ENCODE results near the gene RAG1.

RAG1 gene

GRCh38 chr11:36578458-36578857, 10.7 kb downstream of the RAG1 start:
- CTCF ChIA-PET = no interaction called here
- no peak for DNase-seq (ENCODE audit: extremely low spot score)
- TF ChIP-seq HDGF (IDR thresholded peaks at IDR 0.05; ENCODE audit: borderline replicate concordance) (no peak), LEF1 (IDR thresholded peaks at IDR 0.05; ENCODE audit: borderline replicate concordance) (no peak), BHLHE40 (IDR thresholded peaks at IDR 0.05; ENCODE audit: borderline replicate concordance) (no peak), ELF4 (IDR thresholded peaks at IDR 0.05) (no peak), SUZ12 (IDR thresholded peaks at IDR 0.05) (no peak), ZNF384 (IDR thresholded peaks at IDR 0.05) (no peak), FOXA1 (IDR thresholded peaks at IDR 0.05) (no peak), NFRKB (IDR thresholded peaks at IDR 0.05) (no peak), L3MBTL2 (conservative IDR thresholded peaks at IDR 0.05) (no peak), CTBP1 (IDR thresholded peaks at IDR 0.05; ENCODE audit: borderline replicate concordance) (no peak), PKNOX1 (IDR thresholded peaks at IDR 0.05) (no peak)

GRCh38 chr11:36581536-36581935, 13.7 kb downstream of the RAG1 start:
- CTCF ChIA-PET = interaction anchor here (0.8 kb wide), 1 partner anchor 17 kb away, joined by 3 read pairs; no protein-coding TSS in a partner anchor
- TF ChIP-seq ELF4 (IDR thresholded peaks at IDR 0.05) (no peak), ZNF384 (IDR thresholded peaks at IDR 0.05) (no peak), HDGF (IDR thresholded peaks at IDR 0.05; ENCODE audit: borderline replicate concordance) (no peak), SUZ12 (IDR thresholded peaks at IDR 0.05) (no peak), CTBP1 (IDR thresholded peaks at IDR 0.05; ENCODE audit: borderline replicate concordance) (no peak), TARDBP (IDR thresholded peaks at IDR 0.05) (no peak), FOXA1 (IDR thresholded peaks at IDR 0.05) (no peak), LEF1 (IDR thresholded peaks at IDR 0.05; ENCODE audit: borderline replicate concordance) (no peak), BHLHE40 (IDR thresholded peaks at IDR 0.05; ENCODE audit: borderline replicate concordance) (no peak), ARNT (IDR thresholded peaks at IDR 0.05) (no peak), SP1 (IDR thresholded peaks at IDR 0.05) (no peak), FOXK2 (IDR thresholded peaks at IDR 0.05) (no peak), FOXM1 (IDR thresholded peaks at IDR 0.05; ENCODE audit: borderline replicate concordance) (no peak)
- POLR2A ChIA-PET = no interaction called here
- no peak for DNase-seq (ENCODE audit: extremely low spot score)

More at GRCh38 chr11:36578458-36578857, 10.7 kb downstream of the RAG1 start:
- POLR2A ChIA-PET = no interaction called here

- ChIA-PET POLR2A (no interaction called here), CTCF (no interaction called here)
- TF ChIP-seq ARNT (IDR thresholded peaks at IDR 0.05) (no peak), CTBP1 (IDR thresholded peaks at IDR 0.05; ENCODE audit: borderline replicate concordance) (no peak), LEF1 (IDR thresholded peaks at IDR 0.05; ENCODE audit: borderline replicate concordance) (no peak), PKNOX1 (IDR thresholded peaks at IDR 0.05) (no peak), FOXK2 (IDR thresholded peaks at IDR 0.05) (no peak), ZNF384 (IDR thresholded peaks at IDR 0.05) (no peak), ELF4 (IDR thresholded peaks at IDR 0.05) (no peak), BHLHE40 (IDR thresholded peaks at IDR 0.05; ENCODE audit: borderline replicate concordance) (no peak), TARDBP (IDR thresholded peaks at IDR 0.05) (no peak), FOXM1 (IDR thresholded peaks at IDR 0.05; ENCODE audit: borderline replicate concordance) (no peak), FOXA1 (IDR thresholded peaks at IDR 0.05) (no peak), SUZ12 (IDR thresholded peaks at IDR 0.05) (no peak), SP1 (IDR thresholded peaks at IDR 0.05) (no peak), HDGF (IDR thresholded peaks at IDR 0.05; ENCODE audit: borderline replicate concordance) (no peak), L3MBTL2 (conservative IDR thresholded peaks at IDR 0.05) (no peak), NFRKB (IDR thresholded peaks at IDR 0.05) (no peak)
- no peak for DNase-seq (ENCODE audit: extremely low spot score)
Measured at GRCh38 chr11:36583667-36584066, 15.9 kb downstream of the RAG1 start.

GRCh38 chr11:36586543-36586942, 18.7 kb downstream of the RAG1 start:
- POLR2A ChIA-PET = no interaction called here
- TF ChIP-seq BHLHE40 (IDR thresholded peaks at IDR 0.05; ENCODE audit: borderline replicate concordance) = no peak
- TF ChIP-seq FOXK2 (IDR thresholded peaks at IDR 0.05) = no peak
- no peak for TF ChIP-seq L3MBTL2 (conservative IDR thresholded peaks at IDR 0.05)
- no peak for TF ChIP-seq CTBP1 (IDR thresholded peaks at IDR 0.05; ENCODE audit: borderline replicate concordance)
- no peak for TF ChIP-seq SP1 (IDR thresholded peaks at IDR 0.05)
- no peak for TF ChIP-seq NFRKB (IDR thresholded peaks at IDR 0.05)
- TF ChIP-seq ARNT (IDR thresholded peaks at IDR 0.05) = no peak
- no peak for TF ChIP-seq FOXM1 (IDR thresholded peaks at IDR 0.05; ENCODE audit: borderline replicate concordance)
- no peak for TF ChIP-seq SUZ12 (IDR thresholded peaks at IDR 0.05)
- TF ChIP-seq HDGF (IDR thresholded peaks at IDR 0.05; ENCODE audit: borderline replicate concordance) = no peak
- no peak for TF ChIP-seq FOXA1 (IDR thresholded peaks at IDR 0.05)
- no peak for TF ChIP-seq ELF4 (IDR thresholded peaks at IDR 0.05)
- TF ChIP-seq PKNOX1 (IDR thresholded peaks at IDR 0.05) = no peak
- TF ChIP-seq ZNF384 (IDR thresholded peaks at IDR 0.05) = no peak
- TF ChIP-seq TARDBP (IDR thresholded peaks at IDR 0.05) = no peak
- no peak for TF ChIP-seq LEF1 (IDR thresholded peaks at IDR 0.05; ENCODE audit: borderline replicate concordance)
- CTCF ChIA-PET = no interaction called here
- DNase-seq (ENCODE audit: extremely low spot score) = no peak

GRCh38 chr11:36588099-36588498, 20.3 kb downstream of the RAG1 start:
- TF ChIP-seq FOXK2 (IDR thresholded peaks at IDR 0.05) (no peak), ARNT (IDR thresholded peaks at IDR 0.05) (no peak), BHLHE40 (IDR thresholded peaks at IDR 0.05; ENCODE audit: borderline replicate concordance) (no peak), LEF1 (IDR thresholded peaks at IDR 0.05; ENCODE audit: borderline replicate concordance) (no peak), FOXA1 (IDR thresholded peaks at IDR 0.05) (no peak), ZNF384 (IDR thresholded peaks at IDR 0.05) (no peak), PKNOX1 (IDR thresholded peaks at IDR 0.05) (no peak), HDGF (IDR thresholded peaks at IDR 0.05; ENCODE audit: borderline replicate concordance) (no peak), ELF4 (IDR thresholded peaks at IDR 0.05) (no peak), SUZ12 (IDR thresholded peaks at IDR 0.05) (no peak), TARDBP (IDR thresholded peaks at IDR 0.05) (no peak), CTBP1 (IDR thresholded peaks at IDR 0.05; ENCODE audit: borderline replicate concordance) (no peak), NFRKB (IDR thresholded peaks at IDR 0.05) (no peak), FOXM1 (IDR thresholded peaks at IDR 0.05; ENCODE audit: borderline replicate concordance) (no peak), L3MBTL2 (conservative IDR thresholded peaks at IDR 0.05) (no peak), SP1 (IDR thresholded peaks at IDR 0.05) (no peak)
- CTCF ChIA-PET = no interaction called here
- DNase-seq (ENCODE audit: extremely low spot score) = no peak
- POLR2A ChIA-PET = no interaction called here
